ENCODE data around the gene NUDT4B.
"Not testable (repeated sequence)": the region's sequence is repeated elsewhere in the genome, so short reads cannot be mapped to it uniquely, and the experiment has no call there.

Gene NUDT4B

DNA sequence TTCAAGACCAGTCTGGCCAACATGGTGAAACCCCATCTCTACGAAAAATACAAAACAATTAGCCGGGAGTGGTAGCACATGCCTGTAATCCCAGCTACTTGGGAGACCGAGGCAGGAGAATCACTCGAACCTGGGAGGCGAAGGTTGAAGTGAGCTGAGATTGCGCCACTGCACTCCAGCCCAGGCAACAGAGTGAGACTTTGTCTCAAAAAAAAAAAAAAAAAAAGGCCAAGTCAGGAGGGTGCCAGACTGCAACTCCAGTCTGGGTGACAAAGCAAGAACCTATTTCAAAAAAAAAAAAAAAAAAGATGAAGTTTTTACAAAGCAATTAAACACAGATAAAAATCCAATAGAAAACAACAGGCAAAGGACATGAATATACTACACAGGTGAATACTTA is 9.9 kb upstream of the NUDT4B start:
- not testable (repeated sequence) for H3K4me3 ChIP-seq (ENCODE audit: low read depth in 1 of 2, low read length in 2 of 2); H3K27ac ChIP-seq (ENCODE audit: low read depth, low read length); H3K36me3 ChIP-seq (ENCODE audit: control insufficient read depth in 1 of 2, insufficient read depth in 2 of 2, low read length in 2 of 2); H3K9me3 ChIP-seq (ENCODE audit: control insufficient read depth in 1 of 2, low read length in 2 of 2); H3K9ac ChIP-seq (ENCODE audit: low read depth in 1 of 2, low read length in 2 of 2); H3K27me3 ChIP-seq (ENCODE audit: control insufficient read depth in 1 of 2, insufficient read depth in 2 of 2, low read length in 2 of 2); H3K4me1 ChIP-seq (ENCODE audit: control insufficient read depth in 1 of 2, insufficient read depth in 2 of 2, low read length in 2 of 2)

- not testable (repeated sequence) for H3K27me3 ChIP-seq (ENCODE audit: control insufficient read depth in 1 of 2, insufficient read depth in 2 of 2, low read length in 2 of 2); H3K4me1 ChIP-seq (ENCODE audit: control insufficient read depth in 1 of 2, insufficient read depth in 2 of 2, low read length in 2 of 2); H3K4me3 ChIP-seq (ENCODE audit: low read depth in 1 of 2, low read length in 2 of 2); H3K9ac ChIP-seq (ENCODE audit: low read depth in 1 of 2, low read length in 2 of 2); H3K36me3 ChIP-seq (ENCODE audit: control insufficient read depth in 1 of 2, insufficient read depth in 2 of 2, low read length in 2 of 2); H3K27ac ChIP-seq (ENCODE audit: low read depth, low read length); H3K9me3 ChIP-seq (ENCODE audit: control insufficient read depth in 1 of 2, low read length in 2 of 2)
These were observed 5.4 kb upstream of the NUDT4B start for GRCh38 chr1:148743200-148743599.

- H3K9ac ChIP-seq (ENCODE audit: low read depth in 1 of 2, low read length in 2 of 2); H3K4me1 ChIP-seq (ENCODE audit: control insufficient read depth in 1 of 2, insufficient read depth in 2 of 2, low read length in 2 of 2); H3K27me3 ChIP-seq (ENCODE audit: control insufficient read depth in 1 of 2, insufficient read depth in 2 of 2, low read length in 2 of 2); H3K27ac ChIP-seq (ENCODE audit: low read depth, low read length); H3K9me3 ChIP-seq (ENCODE audit: control insufficient read depth in 1 of 2, low read length in 2 of 2); H3K4me3 ChIP-seq (ENCODE audit: low read depth in 1 of 2, low read length in 2 of 2); H3K36me3 ChIP-seq (ENCODE audit: control insufficient read depth in 1 of 2, insufficient read depth in 2 of 2, low read length in 2 of 2): not testable (repeated sequence)
These were observed 4.6 kb upstream of the NUDT4B start for GRCh38 chr1:148743726-148744720.

DNA sequence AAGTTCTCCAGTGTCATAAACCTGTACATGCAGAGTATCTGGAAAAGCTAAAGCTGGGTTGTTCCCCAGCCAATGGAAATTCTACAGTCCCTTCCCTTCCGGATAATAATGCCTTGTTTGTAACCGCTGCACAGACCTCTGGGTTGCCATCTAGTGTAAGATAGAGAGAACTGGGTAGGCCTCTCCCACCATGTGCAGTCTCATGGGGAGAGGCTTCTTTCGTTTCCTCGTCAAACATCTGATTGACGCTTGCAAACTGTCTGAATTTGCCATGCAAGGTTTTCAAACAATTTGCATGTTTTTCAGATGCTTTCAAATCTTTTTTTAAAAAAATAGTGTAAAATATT is 734 bp downstream of the NUDT4B start:
- not testable (repeated sequence) for H3K9me3 ChIP-seq (ENCODE audit: control insufficient read depth in 1 of 2, low read length in 2 of 2); H3K9ac ChIP-seq (ENCODE audit: low read depth in 1 of 2, low read length in 2 of 2); H3K27me3 ChIP-seq (ENCODE audit: control insufficient read depth in 1 of 2, insufficient read depth in 2 of 2, low read length in 2 of 2); H3K36me3 ChIP-seq (ENCODE audit: control insufficient read depth in 1 of 2, insufficient read depth in 2 of 2, low read length in 2 of 2); H3K4me3 ChIP-seq (ENCODE audit: low read depth in 1 of 2, low read length in 2 of 2); H3K4me1 ChIP-seq (ENCODE audit: control insufficient read depth in 1 of 2, insufficient read depth in 2 of 2, low read length in 2 of 2); H3K27ac ChIP-seq (ENCODE audit: low read depth, low read length)

GRCh38 chr1:148756231-148756630 is 7.7 kb downstream of the NUDT4B start:
- not testable (repeated sequence) for H3K36me3 ChIP-seq (ENCODE audit: control insufficient read depth in 1 of 2, insufficient read depth in 2 of 2, low read length in 2 of 2); H3K4me1 ChIP-seq (ENCODE audit: control insufficient read depth in 1 of 2, insufficient read depth in 2 of 2, low read length in 2 of 2); H3K4me3 ChIP-seq (ENCODE audit: low read depth in 1 of 2, low read length in 2 of 2); H3K27ac ChIP-seq (ENCODE audit: low read depth, low read length); H3K9me3 ChIP-seq (ENCODE audit: control insufficient read depth in 1 of 2, low read length in 2 of 2); H3K27me3 ChIP-seq (ENCODE audit: control insufficient read depth in 1 of 2, insufficient read depth in 2 of 2, low read length in 2 of 2); H3K9ac ChIP-seq (ENCODE audit: low read depth in 1 of 2, low read length in 2 of 2)

GRCh38 chr1:148757446-148757845 is 8.9 kb downstream of the NUDT4B start:
- not testable (repeated sequence) for H3K36me3 ChIP-seq (ENCODE audit: control insufficient read depth in 1 of 2, insufficient read depth in 2 of 2, low read length in 2 of 2)

DNA sequence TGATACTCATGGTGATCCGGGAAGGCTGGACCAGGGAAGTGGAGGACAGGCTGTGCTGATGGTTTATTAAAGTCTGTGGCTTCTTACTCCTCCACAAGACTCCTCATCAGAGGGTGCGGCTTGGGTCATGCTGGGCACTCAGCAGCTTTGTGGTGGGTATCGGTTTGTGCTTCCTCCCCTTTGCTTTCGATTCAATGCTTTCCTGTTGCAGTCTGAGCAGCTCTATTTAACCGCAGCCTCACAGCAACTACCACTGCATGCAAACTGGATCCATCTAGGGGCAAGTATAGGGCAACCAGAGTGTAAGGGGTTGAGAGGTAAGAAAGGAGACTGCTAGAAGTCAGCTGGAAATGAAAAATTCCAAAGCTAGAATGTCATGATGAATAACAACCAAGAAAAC is 9.8 kb downstream of the NUDT4B start:
- not testable (repeated sequence) for H3K4me1 ChIP-seq (ENCODE audit: control insufficient read depth in 1 of 2, insufficient read depth in 2 of 2, low read length in 2 of 2); H3K9me3 ChIP-seq (ENCODE audit: control insufficient read depth in 1 of 2, low read length in 2 of 2); H3K36me3 ChIP-seq (ENCODE audit: control insufficient read depth in 1 of 2, insufficient read depth in 2 of 2, low read length in 2 of 2); H3K9ac ChIP-seq (ENCODE audit: low read depth in 1 of 2, low read length in 2 of 2); H3K27me3 ChIP-seq (ENCODE audit: control insufficient read depth in 1 of 2, insufficient read depth in 2 of 2, low read length in 2 of 2); H3K4me3 ChIP-seq (ENCODE audit: low read depth in 1 of 2, low read length in 2 of 2); H3K27ac ChIP-seq (ENCODE audit: low read depth, low read length)

More at GRCh38 chr1:148757446-148757845, 8.9 kb downstream of the NUDT4B start:
- H3K9me3 ChIP-seq (ENCODE audit: control insufficient read depth in 1 of 2, low read length in 2 of 2); H3K27me3 ChIP-seq (ENCODE audit: control insufficient read depth in 1 of 2, insufficient read depth in 2 of 2, low read length in 2 of 2); H3K27ac ChIP-seq (ENCODE audit: low read depth, low read length); H3K4me1 ChIP-seq (ENCODE audit: control insufficient read depth in 1 of 2, insufficient read depth in 2 of 2, low read length in 2 of 2); H3K9ac ChIP-seq (ENCODE audit: low read depth in 1 of 2, low read length in 2 of 2); H3K4me3 ChIP-seq (ENCODE audit: low read depth in 1 of 2, low read length in 2 of 2): not testable (repeated sequence)

- H3K27me3 ChIP-seq (ENCODE audit: control insufficient read depth in 1 of 2, insufficient read depth in 2 of 2, low read length in 2 of 2); H3K9ac ChIP-seq (ENCODE audit: low read depth in 1 of 2, low read length in 2 of 2); H3K36me3 ChIP-seq (ENCODE audit: control insufficient read depth in 1 of 2, insufficient read depth in 2 of 2, low read length in 2 of 2); H3K4me3 ChIP-seq (ENCODE audit: low read depth in 1 of 2, low read length in 2 of 2); H3K27ac ChIP-seq (ENCODE audit: low read depth, low read length); H3K9me3 ChIP-seq (ENCODE audit: control insufficient read depth in 1 of 2, low read length in 2 of 2); H3K4me1 ChIP-seq (ENCODE audit: control insufficient read depth in 1 of 2, insufficient read depth in 2 of 2, low read length in 2 of 2): not testable (repeated sequence)
These were observed 10.4 kb downstream of the NUDT4B start for GRCh38 chr1:148758925-148759324.

DNA sequence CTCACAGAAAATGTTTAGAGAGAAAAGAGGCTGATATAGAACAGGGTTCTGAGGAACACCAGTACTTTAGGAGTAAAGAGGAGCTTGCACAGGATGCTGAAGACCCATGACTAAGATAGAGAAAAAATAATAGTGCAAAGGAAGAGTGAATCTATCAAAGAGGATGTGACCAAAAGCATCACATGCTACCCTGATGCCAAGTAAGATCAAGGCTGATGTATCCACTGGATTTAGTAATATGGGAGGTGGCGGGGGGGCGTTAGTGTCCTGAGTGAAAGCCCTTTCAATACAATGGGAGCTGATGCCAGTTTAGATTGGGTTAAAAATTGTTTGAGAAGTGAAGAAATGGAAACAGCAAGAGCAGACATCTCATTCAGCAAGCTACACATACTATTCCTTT is 11.2 kb downstream of the NUDT4B start:
- not testable (repeated sequence) for H3K36me3 ChIP-seq (ENCODE audit: control insufficient read depth in 1 of 2, insufficient read depth in 2 of 2, low read length in 2 of 2); H3K4me3 ChIP-seq (ENCODE audit: low read depth in 1 of 2, low read length in 2 of 2); H3K27me3 ChIP-seq (ENCODE audit: control insufficient read depth in 1 of 2, insufficient read depth in 2 of 2, low read length in 2 of 2); H3K27ac ChIP-seq (ENCODE audit: low read depth, low read length); H3K4me1 ChIP-seq (ENCODE audit: control insufficient read depth in 1 of 2, insufficient read depth in 2 of 2, low read length in 2 of 2); H3K9me3 ChIP-seq (ENCODE audit: control insufficient read depth in 1 of 2, low read length in 2 of 2); H3K9ac ChIP-seq (ENCODE audit: low read depth in 1 of 2, low read length in 2 of 2)

DNA sequence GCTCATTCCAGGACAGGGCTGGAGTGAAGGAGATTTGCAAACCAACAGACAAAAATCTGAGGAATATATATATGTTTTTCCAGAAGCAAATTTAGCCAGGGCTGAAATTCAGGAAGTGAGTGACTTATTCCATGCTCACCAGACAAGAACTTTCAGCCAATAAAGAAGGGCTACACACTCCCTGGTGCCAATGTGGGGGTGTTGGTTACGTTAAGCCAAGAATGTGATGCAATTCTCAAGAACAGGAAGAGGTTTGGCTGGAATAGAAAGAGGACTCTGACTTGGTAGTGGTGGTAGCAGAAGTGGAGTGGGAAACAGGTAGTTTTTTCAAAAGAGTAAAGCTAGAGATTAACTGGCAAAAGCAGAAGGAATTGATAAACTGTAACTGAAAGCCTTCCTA is 11.6 kb downstream of the NUDT4B start:
- H3K9me3 ChIP-seq (ENCODE audit: control insufficient read depth in 1 of 2, low read length in 2 of 2); H3K9ac ChIP-seq (ENCODE audit: low read depth in 1 of 2, low read length in 2 of 2); H3K27me3 ChIP-seq (ENCODE audit: control insufficient read depth in 1 of 2, insufficient read depth in 2 of 2, low read length in 2 of 2); H3K4me1 ChIP-seq (ENCODE audit: control insufficient read depth in 1 of 2, insufficient read depth in 2 of 2, low read length in 2 of 2); H3K27ac ChIP-seq (ENCODE audit: low read depth, low read length); H3K4me3 ChIP-seq (ENCODE audit: low read depth in 1 of 2, low read length in 2 of 2); H3K36me3 ChIP-seq (ENCODE audit: control insufficient read depth in 1 of 2, insufficient read depth in 2 of 2, low read length in 2 of 2): not testable (repeated sequence)

- H3K4me3 ChIP-seq (ENCODE audit: low read depth in 1 of 2, low read length in 2 of 2); H3K9me3 ChIP-seq (ENCODE audit: control insufficient read depth in 1 of 2, low read length in 2 of 2); H3K27me3 ChIP-seq (ENCODE audit: control insufficient read depth in 1 of 2, insufficient read depth in 2 of 2, low read length in 2 of 2); H3K9ac ChIP-seq (ENCODE audit: low read depth in 1 of 2, low read length in 2 of 2); H3K27ac ChIP-seq (ENCODE audit: low read depth, low read length); H3K4me1 ChIP-seq (ENCODE audit: control insufficient read depth in 1 of 2, insufficient read depth in 2 of 2, low read length in 2 of 2); H3K36me3 ChIP-seq (ENCODE audit: control insufficient read depth in 1 of 2, insufficient read depth in 2 of 2, low read length in 2 of 2): not testable (repeated sequence)
These were observed 12.8 kb downstream of the NUDT4B start for GRCh38 chr1:148761360-148761759.
